Psoas muscle (tissue), 8 donors: ENCODE results near the gene SERPINF2. TPM values are rescaled to one million over a fixed set of nuclear protein-coding genes. Genes with fewer than 3 reads are reported as not detected.
A peak's percentile ranks its signal among the peaks of the same experiment; 100 is the strongest.

Source experiments
- ATAC-seq, 4 donors: fragments of 200-7000 bp; cut with Tn5 transposase; one replicate each; pipeline ENCODE4 v1.9.1; 2020; ENCODE audit warnings: moderate library complexity in 3 of 4, mild to moderate bottlenecking in 2 of 4
- DNase-seq, 2 donors: peaks; one replicate each; pipeline ENCODE4 v3.0.0-alpha.2; 2020
- H3K27ac ChIP-seq: fragments of 200-600 bp; one replicate; pipeline ENCODE4 v1.8.0; 2022
- H3K27me3 ChIP-seq, 3 donors: fragments of 200-600 bp in 1 of 3; one replicate each; pipeline versions ENCODE4 v1.6.1 to v1.8.0; 2013 to 2022; ENCODE audit warnings: low read length in 2 of 3, mild to moderate bottlenecking in 2 of 3, moderate library complexity in 1 of 3; ENCODE audit not compliant: insufficient read depth in 3 of 3
- H3K36me3 ChIP-seq, 2 donors: fragments of 200-600 bp in 1 of 2; one replicate each; pipeline versions ENCODE4 v1.6.1 to v1.8.0; 2013 to 2022; ENCODE audit warnings: low read depth in 1 of 2, mild to moderate bottlenecking in 1 of 2, moderate library complexity in 1 of 2; ENCODE audit not compliant: insufficient read depth in 1 of 2
- H3K4me1 ChIP-seq: fragments of 200-600 bp; one replicate; pipeline ENCODE4 v1.8.0; 2022
- H3K4me3 ChIP-seq: fragments of 200-600 bp; one replicate; pipeline ENCODE4 v1.8.0; 2022; ENCODE audit warnings: mild to moderate bottlenecking
- H3K9me3 ChIP-seq: fragments of 200-600 bp; one replicate; pipeline ENCODE4 v1.8.0; 2022
- WGBS, 3 donors: extraction: QIAGEN DNeasy Blood & Tissue Kit; methylation state at CpG; one replicate each; pipeline versions ENCODE4 v1.1.6 to v1.1.7; 2013; 5-methylcytosine and 5-hydroxymethylcytosine counted together
- intact Hi-C, 2 donors: fragments of 100-400 bp; cut with DNase I; formaldehyde crosslinking; loops; one replicate each; pipeline versions ENCODE4 v1.11.0 to v1.14.2; 2022
- polyA plus RNA-seq, 3 donors: library from polyadenylated mRNA; stranded (reverse); fragments of 200-250 nt; gene quantifications; one replicate each; pipeline ENCODE4 v1.2.3, GENCODE V29; 2013
- total RNA-seq, 4 donors: library from RNA; stranded (reverse); fragmentation: NEBNext Ultra II Directional in 2 of 4; extraction: Animal tissue kit (Norgen Biotek cat#: 25700) in 2 of 4; gene quantifications; one replicate each; pipeline versions ENCODE4 v1.2.1 to v1.2.4, GENCODE V29; 2021 to 2023
- TF ChIP-seq, protein P1 (sequence below): fragments of 200-600 bp; IDR thresholded peaks from one replicate; pipeline ENCODE4 v1.8.0; 2022; ENCODE audit warnings: antibody characterized with exemption
- donor health status: healthy with polysubstance abuse.
- donor health status: DM: no; HTN: no; CAD: no; lungs with moderate emphysema.
- donor health status: Bipolar disorder and iron deficiency.
- donor health status: healthy.
- donor health status: DM: yes; HTN: yes; CAD: no.
- donor health status: DM: no; HTN: no; CAD: no.
- donor health status: DM: no; HTN: no; CAD: no.
- donor health status: DM: yes; HTN: yes; CAD: no.

SERPINF2 gene
- total and polyA plus RNA-seq, 7 donors: 0.74 to 4.0 (median 3.6) TPM

DNA sequence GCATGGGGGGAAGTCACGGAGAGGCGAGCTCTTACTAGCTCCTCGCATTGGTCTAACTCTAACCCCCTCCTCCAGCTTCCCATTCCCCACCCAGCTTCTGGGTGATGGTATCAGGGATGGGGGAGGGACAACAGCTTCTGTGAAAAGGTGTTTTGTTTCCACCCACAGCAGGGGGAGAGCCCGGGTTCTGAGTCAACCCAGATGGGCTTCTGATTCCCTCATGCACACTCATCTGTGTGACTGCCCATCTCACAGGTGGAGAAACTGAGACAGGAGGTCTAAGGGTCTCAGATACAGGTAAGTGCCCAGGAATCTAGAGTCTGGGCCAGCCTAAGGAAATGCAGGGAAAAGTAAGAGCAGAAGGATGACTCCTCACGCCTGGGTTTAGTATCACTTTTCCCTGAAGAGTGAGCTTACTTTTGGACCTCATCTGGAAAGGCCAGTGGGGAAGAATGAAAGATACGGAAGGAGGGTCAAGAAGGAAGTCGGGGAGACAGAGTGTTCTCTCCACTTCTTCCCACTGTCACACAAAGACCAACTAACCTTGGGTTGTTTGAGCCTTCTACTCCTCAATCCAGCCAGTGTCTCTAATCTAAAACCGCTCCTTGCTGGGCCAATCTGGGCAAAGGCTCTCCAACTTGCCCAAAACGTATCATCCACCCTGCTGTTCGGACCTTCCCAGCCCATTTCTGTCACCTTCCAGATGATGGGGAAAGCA lies 29.4 kb upstream of the SERPINF2 start:
- H3K9me3 ChIP-seq: no peaks in the 10 kb centered on the region
- DNase-seq (peak in 1 of 2 donors; percentile 40), ATAC-seq (no peak)
- peak overlapping the region; percentile 97 for H3K4me3 ChIP-seq
- intact Hi-C loops: loop anchor here in 1 of 2 donors (5.0 kb wide), 1 partner anchor 36 kb away; no protein-coding TSS in a partner anchor
- peaks cover 44% of the 10 kb centered on the region for H3K4me1 ChIP-seq
- TF ChIP-seq, protein P1, sequence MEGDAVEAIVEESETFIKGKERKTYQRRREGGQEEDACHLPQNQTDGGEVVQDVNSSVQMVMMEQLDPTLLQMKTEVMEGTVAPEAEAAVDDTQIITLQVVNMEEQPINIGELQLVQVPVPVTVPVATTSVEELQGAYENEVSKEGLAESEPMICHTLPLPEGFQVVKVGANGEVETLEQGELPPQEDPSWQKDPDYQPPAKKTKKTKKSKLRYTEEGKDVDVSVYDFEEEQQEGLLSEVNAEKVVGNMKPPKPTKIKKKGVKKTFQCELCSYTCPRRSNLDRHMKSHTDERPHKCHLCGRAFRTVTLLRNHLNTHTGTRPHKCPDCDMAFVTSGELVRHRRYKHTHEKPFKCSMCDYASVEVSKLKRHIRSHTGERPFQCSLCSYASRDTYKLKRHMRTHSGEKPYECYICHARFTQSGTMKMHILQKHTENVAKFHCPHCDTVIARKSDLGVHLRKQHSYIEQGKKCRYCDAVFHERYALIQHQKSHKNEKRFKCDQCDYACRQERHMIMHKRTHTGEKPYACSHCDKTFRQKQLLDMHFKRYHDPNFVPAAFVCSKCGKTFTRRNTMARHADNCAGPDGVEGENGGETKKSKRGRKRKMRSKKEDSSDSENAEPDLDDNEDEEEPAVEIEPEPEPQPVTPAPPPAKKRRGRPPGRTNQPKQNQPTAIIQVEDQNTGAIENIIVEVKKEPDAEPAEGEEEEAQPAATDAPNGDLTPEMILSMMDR: no peak
- no peaks in the 10 kb centered on the region for H3K27me3 ChIP-seq
- H3K36me3 ChIP-seq: peaks cover 3 to 35% of the 10 kb centered on the region in 2 donors
- 45 to 68% (median 52%) methylated on average over 10 of the region's 10 CpGs for WGBS, 3 donors
- peak overlapping the region; percentile 100 for H3K27ac ChIP-seq

DNA sequence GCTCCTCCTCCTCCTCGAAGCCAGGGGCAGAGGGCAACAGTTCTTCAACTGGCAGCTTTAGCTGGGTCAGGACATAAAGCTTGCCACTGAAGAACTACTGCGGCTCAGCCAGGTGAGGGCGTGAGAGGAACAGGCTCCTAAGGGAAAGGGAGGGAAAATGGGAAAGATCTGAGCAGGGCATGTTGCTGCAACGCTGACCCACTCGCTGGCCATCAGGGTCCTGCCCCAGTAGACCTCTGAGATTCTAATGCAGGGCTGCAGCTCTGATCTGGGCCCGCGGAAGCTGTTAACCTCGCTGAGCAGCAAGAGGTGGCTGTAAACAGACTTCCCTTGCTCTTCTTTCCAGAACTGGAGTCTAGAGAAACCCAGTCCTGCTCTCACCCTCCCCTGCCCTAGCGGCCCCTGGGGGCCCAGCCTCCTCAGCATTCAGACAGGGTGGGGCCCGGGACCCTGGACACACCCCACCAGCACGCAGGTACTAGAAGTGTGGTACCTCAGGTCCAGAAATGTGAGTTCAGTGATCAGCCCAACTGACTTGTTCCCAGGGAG lies 28.7 kb upstream of the SERPINF2 start:
- WGBS, 3 donors: 9 to 12% (median 11%) methylated on average over 11 of the region's 11 CpGs
- Histone ChIP-seq H3K4me3 (peak overlapping the region; percentile 97), H3K36me3 (peaks cover 3 to 35% of the 10 kb centered on the region in 2 donors), H3K4me1 (peaks cover 50% of the 10 kb centered on the region), H3K9me3 (no peaks in the 10 kb centered on the region), H3K27ac (peak overlapping the region; percentile 100), H3K27me3 (no peaks in the 10 kb centered on the region)
- TF ChIP-seq, protein P1: peak; percentile 29
- intact Hi-C loops: loop anchor here (2.0 to 5.0 kb wide), 2 partner anchors 37 to 69 kb away; no protein-coding TSS in a partner anchor
- no peak for ATAC-seq
- DNase-seq: peak in 1 of 2 donors; percentile 62

DNA sequence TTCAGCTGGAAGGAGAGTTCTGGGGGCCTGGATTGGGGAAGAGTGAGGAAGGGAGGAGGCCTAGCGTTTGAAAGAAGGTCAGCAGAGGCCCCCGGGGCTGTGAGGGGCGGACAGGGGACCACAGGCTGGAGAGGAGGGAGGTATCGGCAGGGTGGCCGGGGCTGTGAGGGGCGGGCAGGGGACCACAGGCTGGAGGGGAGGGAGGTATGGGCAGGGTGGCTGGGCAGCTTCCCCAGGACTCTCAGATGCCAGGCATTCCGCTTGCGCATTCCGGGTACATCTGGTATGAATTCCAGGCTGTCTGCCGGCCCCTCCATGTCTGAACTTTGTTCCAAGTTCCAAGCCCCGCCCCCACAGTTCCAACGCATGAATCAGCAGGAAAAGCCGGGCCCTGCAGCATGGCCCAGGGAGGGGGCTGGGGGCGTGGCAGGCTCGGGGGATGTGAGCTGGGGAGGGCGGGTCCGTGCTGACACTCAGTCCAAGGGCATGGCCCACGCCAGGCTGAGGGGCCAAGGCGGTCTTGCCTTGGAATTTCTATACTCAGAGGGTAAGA lies 28.2 kb upstream of the SERPINF2 start:
- Histone ChIP-seq H3K27ac (peak overlapping the region; percentile 100), H3K4me3 (peak overlapping the region; percentile 97), H3K27me3 (no peaks in the 10 kb centered on the region), H3K4me1 (peaks cover 52% of the 10 kb centered on the region), H3K36me3 (peaks cover 3 to 35% of the 10 kb centered on the region in 2 donors), H3K9me3 (no peaks in the 10 kb centered on the region)
- 2 to 4% (median 3%) methylated on average over 15 to 19 of the region's 19 CpGs for WGBS, 3 donors
- ATAC-seq: peak; percentile 40 to 48 (median 42)
- peak; percentile 99 for DNase-seq
- TF ChIP-seq, protein P1: no peak
- intact Hi-C loops: loop anchor here (2.0 to 5.0 kb wide), 2 partner anchors 37 to 68 kb away; no protein-coding TSS in a partner anchor

DNA sequence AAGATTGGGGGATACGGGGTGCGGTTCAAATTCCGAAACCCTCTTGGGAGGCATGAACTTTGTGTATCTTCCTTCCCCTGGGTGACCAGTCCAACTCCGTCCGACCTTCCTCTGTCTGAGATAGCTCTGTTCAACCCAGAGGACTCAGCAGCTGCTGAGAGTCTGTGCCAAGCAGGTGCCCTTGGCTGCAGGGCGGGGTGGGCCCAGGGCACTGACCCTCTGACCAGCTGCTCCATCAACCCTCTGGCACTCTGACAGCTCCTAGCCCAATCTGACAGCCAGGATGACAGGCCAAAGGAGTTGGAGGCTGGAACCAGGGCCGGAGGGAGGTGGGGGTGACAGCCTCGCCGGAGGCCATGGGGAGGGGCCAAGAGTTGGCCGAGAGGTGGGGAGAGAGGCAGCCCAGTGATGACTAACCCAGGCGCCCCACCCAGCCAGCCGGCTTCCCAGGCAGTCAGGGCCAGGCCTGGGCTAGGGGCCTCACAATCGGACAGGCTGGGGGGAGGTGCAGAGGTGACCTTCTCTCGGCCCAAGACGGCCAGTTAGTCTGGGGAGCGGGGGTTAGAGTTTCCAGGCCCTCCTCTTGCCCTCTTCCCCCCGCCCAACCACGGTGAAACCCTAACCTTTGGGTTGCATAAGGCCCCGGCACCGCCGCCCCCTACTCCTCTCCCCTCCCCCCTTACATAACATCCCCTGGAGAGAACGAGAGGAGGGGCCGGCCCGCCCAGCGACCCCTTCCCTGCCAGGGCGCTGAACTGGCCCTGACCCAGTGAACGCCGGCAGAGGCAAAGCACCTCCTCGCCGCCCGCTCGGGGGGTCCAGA lies 27.5 kb upstream of the SERPINF2 start:
- H3K4me3 ChIP-seq: peak overlapping the region; percentile 97
- no peaks in the 10 kb centered on the region for H3K9me3 ChIP-seq
- H3K27me3 ChIP-seq: no peaks in the 10 kb centered on the region
- peak overlapping the region; percentile 100 for H3K27ac ChIP-seq
- intact Hi-C loops: loop anchor here (2.0 to 5.0 kb wide), 3 partner anchors 38 to 152 kb away; no protein-coding TSS in a partner anchor
- peak; percentile 53 to 61 (median 58) for ATAC-seq
- H3K4me1 ChIP-seq: peaks cover 55% of the 10 kb centered on the region
- H3K36me3 ChIP-seq: peaks cover 3 to 35% of the 10 kb centered on the region in 2 donors
- WGBS, 3 donors: 0% methylated on average over 20 to 31 of the region's 32 CpGs
- TF ChIP-seq, protein P1: no peak
- DNase-seq: peak; percentile 96 to 99
